Pancreas (tissue), 10 donors: ENCODE results near the gene TSPEAR. TPM values are rescaled to one million over a fixed set of nuclear protein-coding genes. Genes with fewer than 3 reads are reported as not detected.
"Not testable (repeated sequence)": the region's sequence is repeated elsewhere in the genome, so short reads cannot be mapped to it uniquely, and the experiment has no call there.

Experiments
- ATAC-seq, 4 donors: fragments of 200-7000 bp; cut with Tn5 transposase; one replicate each; pipeline versions ENCODE4 v1.8.0 to v1.9.1; 2020; ENCODE audit warnings: mild to moderate bottlenecking in 4 of 4, moderate library complexity in 4 of 4
- DNase-seq, 6 donors: peaks; one replicate each; pipeline ENCODE4 v3.0.0-alpha.2; 2020
- FAIRE-seq: peaks from 2 replicates; lab custom pipeline; 2012; peaks lifted over from hg19 to GRCh38; lab: Jason Lieb, UNC
- H3K27ac ChIP-seq, 4 donors: fragments of 200-600 bp; sonication (generic); 1 replicate in 3 of 4; 2 replicates in 1 of 4; pipeline versions ENCODE4 v1.5.0 to v1.8.0; 2020
- H3K27me3 ChIP-seq, 4 donors: fragments of 200-600 bp; one replicate each; pipeline ENCODE4 v1.8.0; 2021
- H3K36me3 ChIP-seq, 3 donors: fragments of 200-600 bp; sonication (generic) in 1 of 3; one replicate each; pipeline versions ENCODE4 v1.5.0 to v1.8.0; 2020 to 2021
- H3K4me1 ChIP-seq, 3 donors: fragments of 200-600 bp; one replicate each; pipeline ENCODE4 v1.8.0; 2021
- H3K4me3 ChIP-seq, 4 donors: fragments of 200-600 bp; sonication (generic) in 2 of 4; one replicate each; pipeline versions ENCODE4 v1.5.0 to v1.8.0; 2020 to 2021
- H3K9me3 ChIP-seq, 4 donors: fragments of 200-600 bp; one replicate each; pipeline ENCODE4 v1.8.0; 2021
- CTCF ChIP-seq, 4 donors: fragments of 200-600 bp; sonication (generic) in 3 of 4; IDR thresholded peaks; one replicate each; pipeline versions ENCODE4 v1.5.0 to v1.8.0; 2021; ENCODE audit warnings: antibody characterized with exemption in 4 of 4
- WGBS, 2 donors: extraction: QIAGEN DNeasy Blood & Tissue Kit; methylation state at CpG; one replicate each; pipeline ENCODE4 v1.1.7; 2013; 5-methylcytosine and 5-hydroxymethylcytosine counted together
- intact Hi-C, 3 donors: fragments of 100-400 bp; cut with DNase I; formaldehyde crosslinking; loops; one replicate each; pipeline versions ENCODE4 v1.11.1 to v1.14.2; 2022
- polyA plus RNA-seq, 2 donors: library from polyadenylated mRNA; stranded (reverse); fragments of 200-250 nt; gene quantifications; one replicate each; pipeline ENCODE4 v1.2.3, GENCODE V29; 2013
- total RNA-seq, 6 donors: library from RNA; stranded (reverse); fragmentation: NEBNext Ultra II Directional in 4 of 6; extraction: Animal tissue kit (Norgen Biotek cat#: 25700) in 4 of 6; gene quantifications; one replicate each; pipeline versions ENCODE4 v1.2.1 to v1.2.4, GENCODE V29; 2021 to 2023
- donor health status: healthy with polysubstance abuse.
- donor health status: DM: no; HTN: no; CAD: no; lungs with moderate emphysema.
- donor health status: DM: no; HTN: no; CAD: no.
- donor health status: control.
- donor health status: control.
- donor health status: Bipolar disorder and iron deficiency.
- donor health status: DM: yes; HTN: yes; CAD: no.
- donor health status: DM: no; HTN: no; CAD: no.
- donor health status: DM: no; HTN: no; CAD: no.
- donor health status: DM: yes; HTN: yes; CAD: no.

TSPEAR gene
- total and polyA plus RNA-seq, 8 donors: 0.05 to 1.4 (median 0.25) TPM; not detected in 1

- ATAC-seq: no peak
- DNase-seq: no peak
- H3K4me3 ChIP-seq: no peak overlapping the region
- no peaks in the 10 kb centered on the region for H3K27me3 ChIP-seq
- H3K27ac ChIP-seq: no peak overlapping the region
- H3K4me1 ChIP-seq: no peaks in the 10 kb centered on the region
- 32 to 34% methylated on average over 8 of the region's 8 CpGs for WGBS, 2 donors
- TF ChIP-seq CTCF (IDR thresholded peaks at IDR 0.05): no peak
- H3K9me3 ChIP-seq: no peaks in the 10 kb centered on the region
- no peaks in the 10 kb centered on the region for H3K36me3 ChIP-seq
- FAIRE-seq: no peak
- intact Hi-C loops: no loop called here
These were observed 64.2 kb downstream of the TSPEAR start for GRCh38 chr21:44647222-44647552.

- H3K4me1 ChIP-seq, DNase-seq, H3K27ac ChIP-seq, H3K36me3 ChIP-seq, intact Hi-C loops, ATAC-seq, H3K4me3 ChIP-seq, FAIRE-seq, H3K9me3 ChIP-seq, H3K27me3 ChIP-seq: not testable (repeated sequence)
- WGBS, 2 donors: 50 to 59% methylated on average over 21 of the region's 21 CpGs
These were observed 64.8 kb downstream of the TSPEAR start, which contains the start of gene KRTAP10-11 for GRCh38 chr21:44646366-44647221. KRTAP10-11 (plus strand) TSS chr21:44646414; CDS start chr21:44646459, 45 bp downstream.

GRCh38 chr21:44644878-44645277 is 66.5 kb downstream of the TSPEAR start:
- 31 to 39% methylated on average over 2 of the region's 2 CpGs for WGBS, 2 donors
- DNase-seq: no peak
- Histone ChIP-seq H3K27me3 (no peaks in the 10 kb centered on the region), H3K9me3 (no peaks in the 10 kb centered on the region), H3K36me3 (no peaks in the 10 kb centered on the region), H3K27ac (no peak overlapping the region), H3K4me3 (no peak overlapping the region), H3K4me1 (no peaks in the 10 kb centered on the region)
- ATAC-seq: no peak
- TF ChIP-seq CTCF (IDR thresholded peaks at IDR 0.05): no peak
- FAIRE-seq: no peak
- intact Hi-C loops: no loop called here

DNA sequence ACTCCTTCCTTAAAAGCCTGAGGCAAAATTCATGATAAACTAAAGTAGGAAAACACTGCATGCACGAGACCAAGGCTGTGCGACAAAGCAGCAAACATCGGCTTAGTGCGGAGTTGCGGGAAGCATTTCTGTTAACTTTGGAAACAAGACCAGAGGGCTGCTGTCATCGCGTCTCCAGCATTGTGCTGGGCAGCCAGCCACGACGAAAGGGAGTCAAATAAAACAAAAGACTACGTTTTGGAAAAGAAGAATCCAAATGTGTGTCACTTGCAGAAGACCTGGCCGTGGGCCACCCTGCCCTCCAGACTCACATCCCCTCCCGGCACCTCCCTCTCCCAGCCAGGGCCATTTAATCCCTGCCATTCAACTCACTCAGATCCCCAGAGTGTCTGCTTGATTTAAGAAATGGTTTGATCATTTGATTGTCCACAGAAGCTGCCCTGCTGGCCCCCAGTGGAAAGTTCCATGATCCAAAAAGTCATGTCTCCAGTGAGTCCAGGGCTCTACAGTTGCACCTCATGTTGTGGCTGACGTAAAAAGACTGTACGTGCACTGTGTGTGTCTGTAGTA is 67.5 kb downstream of the TSPEAR start:
- no peaks in the 10 kb centered on the region for H3K36me3 ChIP-seq
- no peak for DNase-seq
- ATAC-seq: no peak
- no peak overlapping the region for H3K4me3 ChIP-seq
- H3K9me3 ChIP-seq: no peaks in the 10 kb centered on the region
- 60 to 63% methylated on average over 14 of the region's 14 CpGs for WGBS, 2 donors
- H3K27ac ChIP-seq: no peak overlapping the region
- intact Hi-C loops: no loop called here
- no peak for TF ChIP-seq CTCF (IDR thresholded peaks at IDR 0.05)
- no peaks in the 10 kb centered on the region for H3K4me1 ChIP-seq
- FAIRE-seq: no peak
- H3K27me3 ChIP-seq: no peaks in the 10 kb centered on the region

DNA sequence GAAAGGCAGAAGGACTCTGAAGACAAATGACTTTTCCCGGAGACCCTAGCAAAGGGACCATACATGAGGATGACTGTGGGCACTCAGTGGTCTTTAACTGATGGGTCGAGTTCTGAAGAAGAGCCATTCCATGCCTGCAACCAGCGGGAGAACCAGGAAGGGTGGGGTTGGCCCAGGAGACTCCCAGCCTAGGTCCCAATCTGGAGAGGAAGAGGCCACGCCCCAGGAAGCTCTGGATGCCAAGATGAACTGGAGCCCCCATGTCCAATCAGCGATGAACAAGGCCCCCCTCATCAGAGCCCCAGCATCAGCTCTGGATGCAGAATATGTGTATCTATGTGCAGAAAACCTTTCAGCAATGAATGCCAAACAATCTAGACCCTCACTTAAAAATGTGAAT is 70.6 kb downstream of the TSPEAR start:
- TF ChIP-seq CTCF (IDR thresholded peaks at IDR 0.05): no peak
- H3K27ac ChIP-seq: no peak overlapping the region
- intact Hi-C loops: no loop called here
- no peak for FAIRE-seq
- H3K36me3 ChIP-seq: no peaks in the 10 kb centered on the region
- no peaks in the 10 kb centered on the region for H3K9me3 ChIP-seq
- ATAC-seq: no peak
- no peak for DNase-seq
- no peak overlapping the region for H3K4me3 ChIP-seq
- WGBS, 2 donors: 76 to 79% methylated on average over 5 of the region's 5 CpGs
- no peaks in the 10 kb centered on the region for H3K27me3 ChIP-seq
- no peaks in the 10 kb centered on the region for H3K4me1 ChIP-seq
